Measurements from ENCODE around the gene RARRES2. TPM values are rescaled to one million over a fixed set of nuclear protein-coding genes. Genes with fewer than 3 reads are reported as not detected.

RARRES2 gene
- total RNA-seq, 1 donor from 2014 or later, result not detected

DNA sequence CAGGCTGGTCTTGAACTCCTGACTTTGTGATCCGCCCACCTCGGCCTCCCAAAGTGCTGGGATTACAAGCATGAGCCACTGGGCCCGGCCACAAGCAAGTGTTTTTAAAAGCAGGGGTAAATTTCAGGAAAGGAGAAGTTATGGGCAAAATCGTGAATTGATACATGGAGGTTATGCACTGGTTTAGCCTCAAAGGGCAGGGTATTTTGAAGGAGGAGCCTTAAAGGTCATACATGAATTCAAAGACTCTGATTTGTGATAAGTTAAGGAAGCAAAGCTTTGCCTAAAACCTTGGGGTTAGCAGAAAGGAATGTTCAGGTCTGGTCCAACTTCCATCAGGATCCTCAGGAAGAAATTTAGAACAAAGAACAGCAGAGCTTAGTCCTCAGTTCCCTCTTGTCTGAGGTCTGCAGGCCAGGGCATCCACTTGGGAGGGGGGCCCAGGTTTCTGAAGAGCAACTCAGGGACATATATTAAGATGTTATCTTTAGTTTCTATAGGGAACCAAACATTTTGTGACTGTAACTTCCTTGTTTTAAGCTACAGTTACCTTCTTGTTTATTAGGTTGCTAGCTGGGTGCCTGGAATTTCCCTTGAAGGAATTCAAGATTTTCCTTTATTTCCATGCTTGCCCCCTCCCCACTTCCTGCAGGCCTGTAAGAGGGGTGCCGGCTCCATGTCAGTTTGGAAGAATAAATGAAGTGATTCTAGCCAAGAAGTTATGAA, 24.4 kb upstream of the RARRES2 start:
- H3K9me3 Mint-ChIP-seq (ENCODE audit: unreplicated experiment), result no peaks in the 10 kb centered on the region
- no peak overlapping the region for H3K4me3 Mint-ChIP-seq (ENCODE audit: unreplicated experiment)
- H3K27ac Mint-ChIP-seq (ENCODE audit: unreplicated experiment), result no peak overlapping the region
- H3K4me1 Mint-ChIP-seq (ENCODE audit: unreplicated experiment), result peaks cover 24% of the 10 kb centered on the region
- peaks cover 2% of the 10 kb centered on the region for H3K36me3 Mint-ChIP-seq (ENCODE audit: unreplicated experiment)
- DNase-seq (ENCODE audit: extremely low spot score, unreplicated experiment), result no peak
- TF ChIP-seq, protein P1, sequence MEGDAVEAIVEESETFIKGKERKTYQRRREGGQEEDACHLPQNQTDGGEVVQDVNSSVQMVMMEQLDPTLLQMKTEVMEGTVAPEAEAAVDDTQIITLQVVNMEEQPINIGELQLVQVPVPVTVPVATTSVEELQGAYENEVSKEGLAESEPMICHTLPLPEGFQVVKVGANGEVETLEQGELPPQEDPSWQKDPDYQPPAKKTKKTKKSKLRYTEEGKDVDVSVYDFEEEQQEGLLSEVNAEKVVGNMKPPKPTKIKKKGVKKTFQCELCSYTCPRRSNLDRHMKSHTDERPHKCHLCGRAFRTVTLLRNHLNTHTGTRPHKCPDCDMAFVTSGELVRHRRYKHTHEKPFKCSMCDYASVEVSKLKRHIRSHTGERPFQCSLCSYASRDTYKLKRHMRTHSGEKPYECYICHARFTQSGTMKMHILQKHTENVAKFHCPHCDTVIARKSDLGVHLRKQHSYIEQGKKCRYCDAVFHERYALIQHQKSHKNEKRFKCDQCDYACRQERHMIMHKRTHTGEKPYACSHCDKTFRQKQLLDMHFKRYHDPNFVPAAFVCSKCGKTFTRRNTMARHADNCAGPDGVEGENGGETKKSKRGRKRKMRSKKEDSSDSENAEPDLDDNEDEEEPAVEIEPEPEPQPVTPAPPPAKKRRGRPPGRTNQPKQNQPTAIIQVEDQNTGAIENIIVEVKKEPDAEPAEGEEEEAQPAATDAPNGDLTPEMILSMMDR (IDR thresholded peaks at IDR 0.05), result no peak
- H3K27me3 Mint-ChIP-seq (ENCODE audit: unreplicated experiment), result no peaks in the 10 kb centered on the region

- DNase-seq (ENCODE audit: extremely low spot score, unreplicated experiment), result no peak
- peaks cover 18% of the 10 kb centered on the region for H3K4me1 Mint-ChIP-seq (ENCODE audit: unreplicated experiment)
- H3K27me3 Mint-ChIP-seq (ENCODE audit: unreplicated experiment), result no peaks in the 10 kb centered on the region
- H3K27ac Mint-ChIP-seq (ENCODE audit: unreplicated experiment), result no peak overlapping the region
- H3K36me3 Mint-ChIP-seq (ENCODE audit: unreplicated experiment), result peaks cover 2% of the 10 kb centered on the region
- no peak overlapping the region for H3K4me3 Mint-ChIP-seq (ENCODE audit: unreplicated experiment)
- TF ChIP-seq, protein P1 (IDR thresholded peaks at IDR 0.05), result no peak
- H3K9me3 Mint-ChIP-seq (ENCODE audit: unreplicated experiment), result no peaks in the 10 kb centered on the region
Measured at GRCh38 chr7:150365194-150365593, 23.8 kb upstream of the RARRES2 start.

- TF ChIP-seq, protein P1 (IDR thresholded peaks at IDR 0.05), result no peak
- Mint-ChIP-seq H3K4me1 (ENCODE audit: unreplicated experiment) (peaks cover 10% of the 10 kb centered on the region), H3K36me3 (ENCODE audit: unreplicated experiment) (peaks cover under 1% of the 10 kb centered on the region), H3K27ac (ENCODE audit: unreplicated experiment) (no peak overlapping the region), H3K9me3 (ENCODE audit: unreplicated experiment) (no peaks in the 10 kb centered on the region), H3K4me3 (ENCODE audit: unreplicated experiment) (no peak overlapping the region), H3K27me3 (ENCODE audit: unreplicated experiment) (no peaks in the 10 kb centered on the region)
- no peak for DNase-seq (ENCODE audit: extremely low spot score, unreplicated experiment)
Measured at GRCh38 chr7:150363872-150364271, 22.4 kb upstream of the RARRES2 start.

- Mint-ChIP-seq H3K27me3 (ENCODE audit: unreplicated experiment) (no peaks in the 10 kb centered on the region), H3K9me3 (ENCODE audit: unreplicated experiment) (no peaks in the 10 kb centered on the region), H3K4me1 (ENCODE audit: unreplicated experiment) (peaks cover 10% of the 10 kb centered on the region), H3K27ac (ENCODE audit: unreplicated experiment) (no peak overlapping the region), H3K36me3 (ENCODE audit: unreplicated experiment) (no peaks in the 10 kb centered on the region), H3K4me3 (ENCODE audit: unreplicated experiment) (no peak overlapping the region)
- TF ChIP-seq, protein P1 (IDR thresholded peaks at IDR 0.05), result no peak
- no peak for DNase-seq (ENCODE audit: extremely low spot score, unreplicated experiment)
Measured at GRCh38 chr7:150363370-150363769, 21.9 kb upstream of the RARRES2 start.

GRCh38 chr7:150361807-150362621, 20.6 kb upstream of the RARRES2 start:
- Mint-ChIP-seq H3K4me3 (ENCODE audit: unreplicated experiment) (no peak overlapping the region), H3K36me3 (ENCODE audit: unreplicated experiment) (no peaks in the 10 kb centered on the region), H3K27me3 (ENCODE audit: unreplicated experiment) (no peaks in the 10 kb centered on the region), H3K9me3 (ENCODE audit: unreplicated experiment) (no peaks in the 10 kb centered on the region), H3K27ac (ENCODE audit: unreplicated experiment) (no peak overlapping the region), H3K4me1 (ENCODE audit: unreplicated experiment) (peaks cover 5% of the 10 kb centered on the region)
- no peak for DNase-seq (ENCODE audit: extremely low spot score, unreplicated experiment)
- TF ChIP-seq, protein P1 (IDR thresholded peaks at IDR 0.05), result no peak

Data from osteocyte (in vitro differentiated cells).